Neutrophil (primary cell): ENCODE measurements around the gene PGM3.

ENCODE experiments used
- H3K27ac ChIP-seq: fragments of 200-600 bp; sonication (generic); 2 replicates; pipeline ENCODE4 v1.5.1; 2016; ENCODE audit warnings: mild to moderate bottlenecking, moderate library complexity
- H3K27me3 ChIP-seq: fragments of 200-600 bp; sonication (generic); 2 replicates; pipeline ENCODE4 v1.6.0; 2016; ENCODE audit warnings: mild to moderate bottlenecking
- H3K36me3 ChIP-seq: fragments of 200-600 bp; sonication (generic); 2 replicates; pipeline ENCODE4 v1.5.1; 2017
- H3K4me1 ChIP-seq, 2 experiments: fragments of 200-600 bp in 1 of 2; sonication (generic) in 1 of 2; 1 replicate in 1 of 2; 2 replicates in 1 of 2; pipeline versions ENCODE4 v1.5.1 to v1.6.1; 2013 to 2016; ENCODE audit warnings: low read depth in 1 of 2, low read length in 1 of 2, mild to moderate bottlenecking in 1 of 2, moderate library complexity in 1 of 2; ENCODE audit not compliant: control insufficient read depth in 1 of 2, insufficient read depth in 1 of 2
- H3K4me3 ChIP-seq, 2 experiments: fragments of 200-600 bp in 1 of 2; sonication (generic) in 1 of 2; 1 replicate in 1 of 2; 2 replicates in 1 of 2; pipeline ENCODE4 v1.5.1; 2013 to 2016; ENCODE audit warnings: low read depth in 1 of 2, low read length in 1 of 2, mild to moderate bottlenecking in 1 of 2, moderate library complexity in 1 of 2
- H3K9me3 ChIP-seq: fragments of 200-600 bp; sonication (generic); 2 replicates; pipeline ENCODE4 v1.5.1; 2016
- CTCF ChIP-seq: fragments of 200-600 bp; sonication (generic); IDR thresholded peaks from 2 replicates; pipeline ENCODE4 v1.5.1; 2016; ENCODE audit warnings: antibody characterized with exemption

The PGM3 gene

GRCh38 chr6:83117802-83118201, 75.3 kb downstream of the PGM3 start:
- H3K27me3 ChIP-seq: no peaks in the 10 kb centered on the region
- no peaks in the 10 kb centered on the region for H3K9me3 ChIP-seq
- no peak for TF ChIP-seq CTCF
- peaks cover 6 to 10% of the 10 kb centered on the region in 2 experiments for H3K4me1 ChIP-seq
- H3K27ac ChIP-seq: no peak overlapping the region
- H3K4me3 ChIP-seq: no peak overlapping the region
- H3K36me3 ChIP-seq: peaks cover 20% of the 10 kb centered on the region
